Neural progenitor cell (in vitro differentiated cells): ENCODE measurements around the gene DGKE. TPM values are rescaled to one million over a fixed set of nuclear protein-coding genes. Genes with fewer than 3 reads are reported as not detected.

Experiments
- DNase-seq: peaks from one replicate; pipeline ENCODE4 v3.0.0-alpha.2; 2016; ENCODE audit warnings: low spot score
- H2AFZ ChIP-seq: fragments of 200-600 bp; sonication (generic); replicated peaks from 2 replicates; pipeline ENCODE4 v1.6.1; 2016; ENCODE audit warnings: antibody characterized with exemption
- H3F3A ChIP-seq: fragments of 200-600 bp; sonication (generic); 2 replicates; pipeline ENCODE4 v1.6.1; 2016; ENCODE audit warnings: antibody characterized with exemption, low read depth
- H3K27ac ChIP-seq: fragments of 200-600 bp; sonication (generic); 2 replicates; pipeline ENCODE4 v1.5.1; 2016; ENCODE audit warnings: mild to moderate bottlenecking
- H3K27me3 ChIP-seq: fragments of 200-600 bp; sonication (generic); 2 replicates; pipeline ENCODE4 v1.6.1; 2016; ENCODE audit warnings: mild to moderate bottlenecking, moderate library complexity
- H3K36me3 ChIP-seq: fragments of 200-600 bp; sonication (generic); 2 replicates; pipeline ENCODE4 v1.5.1; 2016
- H3K4me1 ChIP-seq: fragments of 200-600 bp; sonication (generic); 2 replicates; pipeline ENCODE4 v1.6.1; 2016; ENCODE audit warnings: mixed run types
- H3K4me2 ChIP-seq: fragments of 200-600 bp; sonication (generic); 2 replicates; pipeline ENCODE4 v1.6.1; 2016
- H3K4me3 ChIP-seq: fragments of 200-600 bp; sonication (generic); 2 replicates; pipeline ENCODE4 v1.5.1; 2016
- H3K79me2 ChIP-seq: fragments of 200-600 bp; sonication (generic); 2 replicates; pipeline ENCODE4 v1.6.1; 2016; ENCODE audit warnings: low read depth
- H3K9ac ChIP-seq: fragments of 200-600 bp; sonication (generic); 2 replicates; pipeline ENCODE4 v1.6.1; 2016
- H3K9me3 ChIP-seq: fragments of 200-600 bp; sonication (generic); 2 replicates; pipeline ENCODE4 v1.5.1; 2016; ENCODE audit warnings: low read depth
- H4K20me1 ChIP-seq: fragments of 200-600 bp; sonication (generic); 2 replicates; pipeline ENCODE4 v1.6.1; 2016; ENCODE audit warnings: low read depth
- H3K27ac Mint-ChIP-seq: 3 replicates; pipeline ENCODE4 v1.8.0; 2021; ENCODE audit warnings: mixed read lengths
- H3K27me3 Mint-ChIP-seq: 2 replicates; pipeline ENCODE4 v1.8.0; 2022; ENCODE audit warnings: low read depth, mild to moderate bottlenecking, inconsistent platforms, moderate library complexity, mixed read lengths; ENCODE audit not compliant: insufficient read depth
- H3K36me3 Mint-ChIP-seq: 3 replicates; pipeline ENCODE4 v1.8.0; 2021; ENCODE audit warnings: mixed read lengths
- H3K4me1 Mint-ChIP-seq: 3 replicates; pipeline ENCODE4 v1.8.0; 2021; ENCODE audit warnings: mixed read lengths
- H3K4me3 Mint-ChIP-seq: 3 replicates; pipeline ENCODE4 v1.8.0; 2021; ENCODE audit warnings: mild to moderate bottlenecking, moderate library complexity, mixed read lengths
- H3K9me3 Mint-ChIP-seq: 3 replicates; pipeline ENCODE4 v1.8.0; 2020; ENCODE audit warnings: mixed read lengths
- EZH2 ChIP-seq: fragments of 200-600 bp; sonication (generic); IDR thresholded peaks from 2 replicates; pipeline ENCODE4 v1.6.1; 2017; ENCODE audit warnings: antibody characterized with exemption, mild to moderate bottlenecking, moderate library complexity
- EZH2phosphoT487 ChIP-seq: fragments of 200-600 bp; sonication (generic); IDR thresholded peaks from 2 replicates; pipeline ENCODE4 v1.6.1; 2017; ENCODE audit warnings: antibody characterized with exemption
- total RNA-seq: library from RNA; depleted of rRNA; stranded (reverse); fragments of >200 nt; gene quantifications from 2 replicates; pipeline ENCODE4 v1.2.3, GENCODE V29; 2015; ENCODE audit warnings: low replicate concordance
- TF ChIP-seq, protein P1 (sequence below): fragments of 200-600 bp; sonication (generic); IDR thresholded peaks from 2 replicates; pipeline ENCODE4 v1.5.1; 2017; ENCODE audit warnings: antibody characterized with exemption, mild to moderate bottlenecking

The DGKE gene
- total RNA-seq, 1 donor from 2014 or later, result 7.5 TPM

DNA sequence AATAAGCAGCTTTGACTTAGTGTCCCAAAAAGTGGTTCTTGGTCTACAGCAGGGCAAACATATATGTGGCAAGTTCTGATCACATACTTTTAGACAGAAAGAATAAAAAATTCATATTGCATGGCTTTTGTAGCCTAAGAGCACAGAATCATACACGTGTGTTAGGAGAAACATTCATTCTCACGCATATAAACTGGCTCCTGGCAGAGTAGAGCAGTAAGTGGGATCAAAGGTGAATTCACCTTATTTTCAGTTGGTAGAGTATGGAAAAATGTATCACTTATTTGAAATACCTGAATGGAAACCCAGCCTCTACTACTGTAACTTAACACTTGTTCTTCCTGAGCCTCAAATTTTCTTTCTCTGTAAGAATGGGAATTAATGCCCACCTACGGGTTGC is 34.8 kb downstream of the DGKE start:
- H3K9ac ChIP-seq, result no peak overlapping the region
- no peak overlapping the region for H3K4me2 ChIP-seq
- H3K27ac ChIP-seq, result no peak overlapping the region
- H3K4me1 ChIP-seq, result no peaks in the 10 kb centered on the region
- H4K20me1 ChIP-seq, result no peaks in the 10 kb centered on the region
- Mint-ChIP-seq H3K9me3 (no peaks in the 10 kb centered on the region), H3K36me3 (peaks cover 2% of the 10 kb centered on the region), H3K27ac (no peak overlapping the region), H3K4me1 (peaks cover 4% of the 10 kb centered on the region), H3K4me3 (no peak overlapping the region), H3K27me3 (no peaks in the 10 kb centered on the region)
- no peaks in the 10 kb centered on the region for H3K9me3 ChIP-seq
- H3K27me3 ChIP-seq, result no peaks in the 10 kb centered on the region
- H3K36me3 ChIP-seq, result no peaks in the 10 kb centered on the region
- H3K79me2 ChIP-seq, result no peaks in the 10 kb centered on the region
- TF ChIP-seq EZH2phosphoT487, result no peak
- TF ChIP-seq, protein P1, sequence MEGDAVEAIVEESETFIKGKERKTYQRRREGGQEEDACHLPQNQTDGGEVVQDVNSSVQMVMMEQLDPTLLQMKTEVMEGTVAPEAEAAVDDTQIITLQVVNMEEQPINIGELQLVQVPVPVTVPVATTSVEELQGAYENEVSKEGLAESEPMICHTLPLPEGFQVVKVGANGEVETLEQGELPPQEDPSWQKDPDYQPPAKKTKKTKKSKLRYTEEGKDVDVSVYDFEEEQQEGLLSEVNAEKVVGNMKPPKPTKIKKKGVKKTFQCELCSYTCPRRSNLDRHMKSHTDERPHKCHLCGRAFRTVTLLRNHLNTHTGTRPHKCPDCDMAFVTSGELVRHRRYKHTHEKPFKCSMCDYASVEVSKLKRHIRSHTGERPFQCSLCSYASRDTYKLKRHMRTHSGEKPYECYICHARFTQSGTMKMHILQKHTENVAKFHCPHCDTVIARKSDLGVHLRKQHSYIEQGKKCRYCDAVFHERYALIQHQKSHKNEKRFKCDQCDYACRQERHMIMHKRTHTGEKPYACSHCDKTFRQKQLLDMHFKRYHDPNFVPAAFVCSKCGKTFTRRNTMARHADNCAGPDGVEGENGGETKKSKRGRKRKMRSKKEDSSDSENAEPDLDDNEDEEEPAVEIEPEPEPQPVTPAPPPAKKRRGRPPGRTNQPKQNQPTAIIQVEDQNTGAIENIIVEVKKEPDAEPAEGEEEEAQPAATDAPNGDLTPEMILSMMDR, result no peak
- no peak for TF ChIP-seq EZH2
- no peaks in the 10 kb centered on the region for H3F3A ChIP-seq
- no peak overlapping the region for H3K4me3 ChIP-seq
- DNase-seq, result no peak
- no peak overlapping the region for H2AFZ ChIP-seq

DNA sequence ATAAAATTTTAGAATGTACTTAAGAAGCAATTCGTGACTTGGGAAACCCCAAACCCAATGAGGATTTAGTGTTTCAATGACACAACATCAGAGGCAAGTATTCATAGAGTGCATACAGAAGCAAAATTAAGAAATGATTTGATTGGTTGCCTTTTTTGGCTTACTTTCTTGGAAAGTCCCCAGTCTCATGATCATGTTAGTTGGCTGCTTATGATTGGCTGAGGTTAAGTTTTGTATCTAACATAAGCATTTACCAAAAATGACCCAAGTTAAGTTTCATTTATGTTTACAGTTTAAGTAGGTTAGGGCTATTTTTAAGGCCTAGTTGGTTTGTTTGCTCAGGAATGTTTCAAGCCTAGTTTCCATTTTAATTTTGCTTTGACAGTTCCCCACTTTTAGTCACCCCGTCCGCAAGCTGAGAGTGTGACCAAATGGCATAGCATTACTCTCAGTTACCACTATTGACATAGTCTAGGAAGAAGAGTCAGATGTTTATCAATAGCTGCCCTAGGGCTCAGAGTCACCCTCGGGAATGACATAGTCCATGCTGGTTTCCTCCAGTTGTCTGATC is 36.2 kb downstream of the DGKE start:
- Histone ChIP-seq H3K4me1 (no peaks in the 10 kb centered on the region), H3K27me3 (no peaks in the 10 kb centered on the region), H3K36me3 (no peaks in the 10 kb centered on the region), H3K9ac (no peak overlapping the region), H4K20me1 (no peaks in the 10 kb centered on the region), H3K27ac (no peak overlapping the region), H3F3A (no peaks in the 10 kb centered on the region), H3K4me2 (no peak overlapping the region), H3K4me3 (no peak overlapping the region), H3K9me3 (no peaks in the 10 kb centered on the region), H2AFZ (no peak overlapping the region), H3K79me2 (no peaks in the 10 kb centered on the region)
- H3K4me3 Mint-ChIP-seq, result no peak overlapping the region
- H3K36me3 Mint-ChIP-seq, result peaks cover 2% of the 10 kb centered on the region
- H3K9me3 Mint-ChIP-seq, result no peaks in the 10 kb centered on the region
- no peak for DNase-seq
- no peaks in the 10 kb centered on the region for H3K27me3 Mint-ChIP-seq
- H3K4me1 Mint-ChIP-seq, result no peaks in the 10 kb centered on the region
- TF ChIP-seq, protein P1, result no peak
- TF ChIP-seq EZH2phosphoT487, result no peak
- no peak for TF ChIP-seq EZH2
- peak overlapping the region; percentile 6 for H3K27ac Mint-ChIP-seq

DNA sequence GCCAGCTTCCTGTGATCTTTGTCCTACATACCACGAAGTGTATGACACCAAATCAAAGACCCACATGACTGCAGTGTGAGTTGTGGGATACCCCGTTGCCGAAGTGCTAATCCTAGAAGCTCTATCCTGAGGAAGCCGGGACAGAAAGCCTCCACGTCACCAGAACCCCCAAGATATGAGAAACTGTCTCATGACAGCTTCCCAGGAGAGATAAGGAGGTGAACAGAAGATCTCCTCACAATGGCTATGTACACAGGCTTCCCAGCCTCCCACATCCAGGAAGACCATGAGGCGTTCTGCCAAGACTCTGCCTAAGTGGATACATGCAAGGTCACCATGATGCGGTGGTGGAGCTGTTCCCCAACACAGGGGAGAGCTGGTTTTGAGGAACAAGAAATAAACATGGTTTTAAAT is 42.8 kb downstream of the DGKE start:
- Histone ChIP-seq H3K9me3 (no peaks in the 10 kb centered on the region), H3K27me3 (no peaks in the 10 kb centered on the region), H3F3A (no peaks in the 10 kb centered on the region), H3K4me3 (no peak overlapping the region), H3K27ac (no peak overlapping the region), H3K79me2 (no peaks in the 10 kb centered on the region), H2AFZ (no peak overlapping the region), H4K20me1 (no peaks in the 10 kb centered on the region), H3K4me1 (no peaks in the 10 kb centered on the region), H3K36me3 (no peaks in the 10 kb centered on the region), H3K4me2 (no peak overlapping the region), H3K9ac (no peak overlapping the region)
- DNase-seq, result no peak
- Mint-ChIP-seq H3K4me3 (no peak overlapping the region), H3K36me3 (no peaks in the 10 kb centered on the region), H3K4me1 (no peaks in the 10 kb centered on the region), H3K9me3 (peaks cover 3% of the 10 kb centered on the region), H3K27ac (no peak overlapping the region), H3K27me3 (peaks cover 3% of the 10 kb centered on the region)
- TF ChIP-seq EZH2, result no peak
- TF ChIP-seq EZH2phosphoT487, result no peak
- TF ChIP-seq, protein P1, result no peak
